H1 (cell line): ENCODE results near the gene YWHAQ. TPM values are rescaled to one million over a fixed set of nuclear protein-coding genes. Genes with fewer than 3 reads are reported as not detected.

ENCODE experiments used
- polyA plus RNA-seq, 7 experiments: library from polyadenylated mRNA; depleted of rRNA in 3 of 7; stranded (reverse) in 5 of 7; unstranded in 2 of 7; fragments of >200 nt in 5 of 7; fragments of 200-250 nt in 2 of 7; gene quantifications; 1 replicate in 5 of 7; 2 replicates in 1 of 7; 4 replicates in 1 of 7; pipeline versions ENCODE4 v1.2.1 to v1.2.3, GENCODE V29; 2011 to 2013; ENCODE audit warnings: missing spikeins in 2 of 7, mixed read lengths in 2 of 7
- total RNA-seq: library from RNA; stranded (reverse); fragmentation: NEBNext Ultra II Directional; extraction: Animal tissue kit (Norgen Biotek cat#: 25700); gene quantifications from 2 replicates; pipeline ENCODE4 v1.2.1, GENCODE V29; 2021
- TF ChIP-seq, protein P1 (sequence below), 3 experiments: IDR thresholded peaks; 1 replicate in 2 of 3; 2 replicates in 1 of 3; pipeline versions ENCODE4 v1.5.1 to v1.6.1; 2011; ENCODE audit warnings: low read length in 3 of 3, mild to moderate bottlenecking in 3 of 3, inconsistent platforms in 2 of 3, low read depth in 1 of 3, moderate library complexity in 1 of 3; ENCODE audit not compliant: insufficient read depth in 1 of 3; ENCODE audit errors: control extremely low read depth in 1 of 3

The YWHAQ gene
- total and polyA plus RNA-seq, 2 of the 8 experiments (the other 6 are each of a cell fraction or from before 2014, with no cell fraction given), result 244 to 480 TPM

DNA sequence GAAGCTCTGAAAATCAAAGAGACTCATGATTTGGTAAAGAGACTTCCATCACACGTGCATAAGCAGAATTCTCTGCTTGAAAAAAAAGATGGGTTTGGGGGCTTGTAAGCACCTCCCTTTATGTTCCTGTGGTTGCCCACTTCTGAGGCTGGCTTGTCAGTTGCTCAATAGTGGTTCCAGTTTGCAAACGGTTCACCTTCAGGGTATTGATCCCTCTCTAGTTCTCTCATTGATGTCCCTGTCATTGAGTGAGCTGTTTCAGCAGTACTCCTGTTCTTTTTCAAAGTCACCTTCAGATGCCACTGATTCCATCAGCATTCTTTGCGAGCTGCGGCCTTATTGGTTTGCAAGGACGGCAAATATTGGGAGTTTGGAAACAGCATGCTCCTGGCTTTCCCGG is 17.1 kb upstream of the YWHAQ start (continued):
- TF ChIP-seq, protein P1, sequence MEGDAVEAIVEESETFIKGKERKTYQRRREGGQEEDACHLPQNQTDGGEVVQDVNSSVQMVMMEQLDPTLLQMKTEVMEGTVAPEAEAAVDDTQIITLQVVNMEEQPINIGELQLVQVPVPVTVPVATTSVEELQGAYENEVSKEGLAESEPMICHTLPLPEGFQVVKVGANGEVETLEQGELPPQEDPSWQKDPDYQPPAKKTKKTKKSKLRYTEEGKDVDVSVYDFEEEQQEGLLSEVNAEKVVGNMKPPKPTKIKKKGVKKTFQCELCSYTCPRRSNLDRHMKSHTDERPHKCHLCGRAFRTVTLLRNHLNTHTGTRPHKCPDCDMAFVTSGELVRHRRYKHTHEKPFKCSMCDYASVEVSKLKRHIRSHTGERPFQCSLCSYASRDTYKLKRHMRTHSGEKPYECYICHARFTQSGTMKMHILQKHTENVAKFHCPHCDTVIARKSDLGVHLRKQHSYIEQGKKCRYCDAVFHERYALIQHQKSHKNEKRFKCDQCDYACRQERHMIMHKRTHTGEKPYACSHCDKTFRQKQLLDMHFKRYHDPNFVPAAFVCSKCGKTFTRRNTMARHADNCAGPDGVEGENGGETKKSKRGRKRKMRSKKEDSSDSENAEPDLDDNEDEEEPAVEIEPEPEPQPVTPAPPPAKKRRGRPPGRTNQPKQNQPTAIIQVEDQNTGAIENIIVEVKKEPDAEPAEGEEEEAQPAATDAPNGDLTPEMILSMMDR (IDR thresholded peaks at IDR 0.05; ENCODE audit: control extremely low read depth in 1 of 3, insufficient read depth in 1 of 3, low read depth in 1 of 3, low read length in 3 of 3), result no peak
